Heart right ventricle (tissue), 16 donors: ENCODE data around the gene CDC37. TPM values are rescaled to one million over a fixed set of nuclear protein-coding genes. Genes with fewer than 3 reads are reported as not detected.

Source experiments
- ATAC-seq, 8 donors: fragments of 200-7000 bp; cut with Tn5 transposase; one replicate each; pipeline ENCODE4 v1.9.1; 2020; ENCODE audit warnings: mild to moderate bottlenecking in 8 of 8, moderate library complexity in 8 of 8, moderate number of reproducible peaks in 1 of 8
- DNase-seq, 2 donors: peaks; one replicate each; pipeline ENCODE4 v3.0.0-alpha.2; 2020
- H3K27ac ChIP-seq, 10 donors: fragments of 200-600 bp; sonication (generic) in 2 of 10; one replicate each; pipeline versions ENCODE4 v1.5.0 to v1.8.0; 2020 to 2022; ENCODE audit warnings: mild to moderate bottlenecking in 3 of 10
- H3K27me3 ChIP-seq, 7 donors: fragments of 200-600 bp; one replicate each; pipeline ENCODE4 v1.8.0; 2021 to 2022; ENCODE audit warnings: mild to moderate bottlenecking in 2 of 7
- H3K36me3 ChIP-seq, 9 donors: fragments of 200-600 bp; sonication (generic) in 1 of 9; one replicate each; pipeline versions ENCODE4 v1.5.0 to v1.8.0; 2020 to 2022; ENCODE audit warnings: mild to moderate bottlenecking in 2 of 9
- H3K4me1 ChIP-seq, 9 donors: fragments of 200-600 bp; sonication (generic) in 1 of 9; one replicate each; pipeline versions ENCODE4 v1.5.0 to v1.8.0; 2020 to 2022; ENCODE audit warnings: mild to moderate bottlenecking in 4 of 9
- H3K4me3 ChIP-seq, 10 donors: fragments of 200-600 bp; sonication (generic) in 2 of 10; one replicate each; pipeline versions ENCODE4 v1.5.0 to v1.8.0; 2020 to 2022; ENCODE audit warnings: mild to moderate bottlenecking in 7 of 10, moderate library complexity in 2 of 10
- H3K9me3 ChIP-seq, 11 donors: fragments of 200-600 bp in 10 of 11; sonication (generic) in 2 of 11; one replicate each; pipeline versions ENCODE4 v1.5.0 to v1.8.0; 2013 to 2022; ENCODE audit warnings: mild to moderate bottlenecking in 2 of 11, control low read depth in 1 of 11, moderate library complexity in 1 of 11
- WGBS, 2 donors: extraction: QIAGEN DNeasy Blood & Tissue Kit; methylation state at CpG; one replicate each; pipeline ENCODE4 v1.1.7; 2013; ENCODE audit warnings: inconsistent platforms in 1 of 2; 5-methylcytosine and 5-hydroxymethylcytosine counted together
- intact Hi-C, 10 donors: fragments of 100-400 bp; cut with DNase I; formaldehyde crosslinking; loops; one replicate each; pipeline versions ENCODE4 v1.11.1 to v1.14.2; 2022
- polyA plus RNA-seq, 2 donors: library from polyadenylated mRNA; stranded (reverse); fragments of 200-250 nt; gene quantifications; one replicate each; pipeline ENCODE4 v1.2.3, GENCODE V29; 2013
- total RNA-seq, 10 donors: library from RNA; stranded (reverse); fragmentation: NEBNext Ultra II Directional in 3 of 10; extraction: Animal tissue kit (Norgen Biotek cat#: 25700) in 3 of 10; gene quantifications; one replicate each; pipeline versions ENCODE4 v1.2.1 to v1.2.4, GENCODE V29; 2021 to 2023
- TF ChIP-seq, protein P1 (sequence below), 9 donors: fragments of 200-600 bp; sonication (generic) in 2 of 9; IDR thresholded peaks; one replicate each; pipeline versions ENCODE4 v1.5.0 to v1.8.0; 2021 to 2022; ENCODE audit warnings: antibody characterized with exemption in 9 of 9, mild to moderate bottlenecking in 5 of 9, moderate library complexity in 1 of 9
- donor health status: Arrhythmogenic right ventricular cardiomyopathy.
- donor health status: ischemic (EF 13 %, LVEDD 7.1; RV severe dilation, severe dysfunction).
- donor health status: healthy with polysubstance abuse.
- donor health status: DM: no; HTN: yes; CAD: no.
- donor health status: DM: no; HTN: no; CAD: no.
- donor health status: ischemic (EF 25% LVEDD 6.9; RV normal size, moderate dysfunction).
- donor health status: ischemic (EF 25% LVEDD 5.7; RV mildly dilated, moderate dysfunction).
- donor health status: healthy.
- donor health status: DM: yes; HTN: yes; CAD: no.
- donor health status: Ischemic cardiomyopathy.
- donor health status: ischemic (EF 35%, LVEDD 5.7; RV mildly dilated, moderate dysfunction).
- donor health status: nonischemic (EF 11% LVEDD 7.7; RV severe dilation, severe dysfunction).
- donor health status: DM: yes; HTN: yes; CAD: no.
- donor health status: PGD.
- donor health status: ischemic (EF 29% LVEDD 5.4; RV normal size, mild dysfunction).
- donor health status: nonischemic (EF 23%, LVEDD 6.1; RV moderate dilation, normal function).

CDC37 gene
- total and polyA plus RNA-seq, 12 donors = 106 to 422 (median 129) TPM

DNA sequence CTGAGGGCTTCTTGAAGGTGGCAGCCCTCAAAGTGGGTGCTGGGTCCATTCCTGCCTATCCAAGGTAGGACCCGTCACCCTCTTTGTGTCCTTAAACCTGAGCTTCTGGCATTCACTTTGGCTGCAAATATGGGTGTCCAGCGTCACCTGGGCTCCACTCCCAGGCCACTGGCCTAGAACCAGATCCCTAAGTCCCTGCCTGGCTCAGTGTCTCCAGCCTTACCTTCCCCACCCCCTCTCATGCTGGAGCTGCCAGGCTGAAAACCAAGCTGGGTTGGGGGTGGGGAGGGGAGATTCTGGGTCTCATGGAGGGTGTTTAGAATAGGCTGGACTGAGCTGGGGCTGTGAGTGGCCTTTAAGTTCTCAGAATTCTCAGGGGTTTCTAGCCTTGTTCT, 29.4 kb upstream of the CDC37 start:
- TF ChIP-seq, protein P1, sequence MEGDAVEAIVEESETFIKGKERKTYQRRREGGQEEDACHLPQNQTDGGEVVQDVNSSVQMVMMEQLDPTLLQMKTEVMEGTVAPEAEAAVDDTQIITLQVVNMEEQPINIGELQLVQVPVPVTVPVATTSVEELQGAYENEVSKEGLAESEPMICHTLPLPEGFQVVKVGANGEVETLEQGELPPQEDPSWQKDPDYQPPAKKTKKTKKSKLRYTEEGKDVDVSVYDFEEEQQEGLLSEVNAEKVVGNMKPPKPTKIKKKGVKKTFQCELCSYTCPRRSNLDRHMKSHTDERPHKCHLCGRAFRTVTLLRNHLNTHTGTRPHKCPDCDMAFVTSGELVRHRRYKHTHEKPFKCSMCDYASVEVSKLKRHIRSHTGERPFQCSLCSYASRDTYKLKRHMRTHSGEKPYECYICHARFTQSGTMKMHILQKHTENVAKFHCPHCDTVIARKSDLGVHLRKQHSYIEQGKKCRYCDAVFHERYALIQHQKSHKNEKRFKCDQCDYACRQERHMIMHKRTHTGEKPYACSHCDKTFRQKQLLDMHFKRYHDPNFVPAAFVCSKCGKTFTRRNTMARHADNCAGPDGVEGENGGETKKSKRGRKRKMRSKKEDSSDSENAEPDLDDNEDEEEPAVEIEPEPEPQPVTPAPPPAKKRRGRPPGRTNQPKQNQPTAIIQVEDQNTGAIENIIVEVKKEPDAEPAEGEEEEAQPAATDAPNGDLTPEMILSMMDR (IDR thresholded peaks at IDR 0.05) = no peak
- Histone ChIP-seq H3K27me3 (no peaks in the 10 kb centered on the region), H3K9me3 (no peaks in the 10 kb centered on the region), H3K4me1 (peaks cover 2 to 37% (median 20%) of the 10 kb centered on the region in 9 donors), H3K27ac (peak overlapping the region in 9 of 10 donors; percentile 54 to 89 (median 71)), H3K4me3 (peak overlapping the region; percentile 43 to 86 (median 69)), H3K36me3 (peaks cover 0 to 7% (median 0%) of the 10 kb centered on the region in 9 donors)
- 76 to 82% methylated on average over 2 of the region's 2 CpGs for WGBS, 2 donors
- ATAC-seq = peak in 6 of 8 donors; percentile 7 to 39 (median 28)
- peak in 1 of 2 donors; percentile 34 for DNase-seq
- intact Hi-C loops = no loop called here

DNA sequence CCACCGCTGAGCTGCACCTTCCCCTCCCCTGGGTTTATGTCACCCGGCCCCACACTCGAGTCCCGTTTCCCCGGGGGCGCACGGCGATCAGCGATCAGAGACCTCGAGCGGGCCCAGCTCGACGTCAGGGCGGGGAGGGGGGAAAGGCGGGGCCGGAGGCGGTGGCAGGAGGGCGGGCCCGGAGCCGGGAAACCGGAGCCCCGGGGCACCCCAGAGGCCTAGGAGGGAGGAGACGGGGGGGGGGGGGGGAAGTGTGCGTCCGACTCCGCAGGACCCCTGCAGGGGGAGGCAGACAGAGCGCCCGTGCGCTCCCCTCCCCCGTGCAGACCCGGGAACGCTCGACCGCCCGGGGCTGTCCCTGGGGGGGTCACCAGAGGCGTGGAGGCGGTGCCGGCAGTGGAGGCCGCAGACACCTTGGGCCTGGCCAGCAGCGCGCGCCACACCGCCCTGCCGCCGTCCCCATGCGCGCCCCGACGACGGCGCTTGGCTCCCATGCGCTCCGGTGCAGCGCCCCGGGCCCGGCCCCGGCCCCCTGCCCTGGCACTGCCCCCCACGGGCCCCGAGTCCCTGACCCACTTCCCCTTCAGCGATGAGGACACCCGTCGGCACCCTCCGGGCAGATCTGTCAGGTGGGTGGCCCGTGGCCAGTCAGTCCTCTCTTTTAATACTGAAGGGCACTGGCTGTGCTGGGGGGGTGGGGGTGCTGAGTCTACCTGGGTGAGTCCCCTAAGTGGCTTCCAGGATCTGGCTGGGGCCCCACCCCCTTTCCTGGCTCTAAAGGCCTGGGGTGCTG, 28.8 kb upstream of the CDC37 start:
- 2 to 3% methylated on average over 29 to 60 of the region's 64 CpGs for WGBS, 2 donors
- DNase-seq (peak; percentile 77 to 82), ATAC-seq (peak; percentile 56 to 81 (median 72))
- Histone ChIP-seq H3K27ac (peak overlapping the region in 9 of 10 donors; percentile 54 to 89 (median 71)), H3K27me3 (no peaks in the 10 kb centered on the region), H3K9me3 (no peaks in the 10 kb centered on the region), H3K4me3 (peak overlapping the region; percentile 43 to 86 (median 69)), H3K36me3 (peaks cover 0 to 7% (median 0%) of the 10 kb centered on the region in 9 donors), H3K4me1 (peaks cover 2 to 43% (median 20%) of the 10 kb centered on the region in 9 donors)
- TF ChIP-seq, protein P1 (IDR thresholded peaks at IDR 0.05) = peak in 2 of 9 donors; percentile 4 to 10
- intact Hi-C loops = no loop called here

DNA sequence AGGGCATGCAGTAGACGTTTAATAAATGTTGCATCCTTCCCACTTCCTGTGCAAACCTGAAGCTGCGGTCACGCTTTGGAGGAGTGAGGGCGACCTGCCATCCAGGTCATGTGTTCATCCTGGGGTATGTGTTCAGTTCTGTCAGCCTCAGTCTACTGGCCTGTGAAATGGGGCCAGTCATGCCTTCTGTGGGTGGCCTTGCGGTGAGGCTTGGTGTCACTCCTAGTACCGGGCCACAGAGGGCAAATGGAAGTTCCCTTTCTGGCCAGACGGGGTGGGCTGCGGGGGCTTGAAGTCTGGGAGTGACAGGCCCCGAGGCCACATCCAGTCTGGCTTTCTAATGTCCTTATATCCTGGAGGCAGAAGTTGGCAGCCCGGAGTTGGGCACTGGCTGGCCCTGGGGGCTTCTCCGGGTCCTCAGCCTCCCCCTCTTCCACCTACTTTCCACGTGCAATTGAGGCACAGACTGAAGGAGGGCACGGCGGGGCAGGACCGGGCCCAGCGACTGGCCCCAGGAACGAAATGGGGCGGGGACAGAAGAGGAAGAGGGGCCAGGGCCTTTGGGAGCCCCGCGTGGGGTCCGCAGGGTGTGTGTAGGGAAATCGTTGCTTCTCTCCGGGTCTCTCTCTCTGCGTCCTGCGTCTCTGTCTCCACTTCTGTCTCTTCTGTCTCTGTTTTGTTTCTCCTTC, 28.1 kb upstream of the CDC37 start:
- intact Hi-C loops = no loop called here
- peaks cover 0 to 6% (median 0%) of the 10 kb centered on the region in 9 donors for H3K36me3 ChIP-seq
- H3K27ac ChIP-seq = peak overlapping the region in 8 of 10 donors; percentile 50 to 89 (median 73)
- no peaks in the 10 kb centered on the region for H3K9me3 ChIP-seq
- no peak for DNase-seq
- peak in 5 of 8 donors; percentile 1 to 12 (median 7) for ATAC-seq
- no peaks in the 10 kb centered on the region for H3K27me3 ChIP-seq
- WGBS, 2 donors = 13 to 17% methylated on average over 25 of the region's 25 CpGs
- H3K4me1 ChIP-seq = peaks cover 2 to 51% (median 20%) of the 10 kb centered on the region in 9 donors
- H3K4me3 ChIP-seq = peak overlapping the region; percentile 43 to 86 (median 69)
- TF ChIP-seq, protein P1 (IDR thresholded peaks at IDR 0.05) = peak in 1 of 9 donors; percentile 3

DNA sequence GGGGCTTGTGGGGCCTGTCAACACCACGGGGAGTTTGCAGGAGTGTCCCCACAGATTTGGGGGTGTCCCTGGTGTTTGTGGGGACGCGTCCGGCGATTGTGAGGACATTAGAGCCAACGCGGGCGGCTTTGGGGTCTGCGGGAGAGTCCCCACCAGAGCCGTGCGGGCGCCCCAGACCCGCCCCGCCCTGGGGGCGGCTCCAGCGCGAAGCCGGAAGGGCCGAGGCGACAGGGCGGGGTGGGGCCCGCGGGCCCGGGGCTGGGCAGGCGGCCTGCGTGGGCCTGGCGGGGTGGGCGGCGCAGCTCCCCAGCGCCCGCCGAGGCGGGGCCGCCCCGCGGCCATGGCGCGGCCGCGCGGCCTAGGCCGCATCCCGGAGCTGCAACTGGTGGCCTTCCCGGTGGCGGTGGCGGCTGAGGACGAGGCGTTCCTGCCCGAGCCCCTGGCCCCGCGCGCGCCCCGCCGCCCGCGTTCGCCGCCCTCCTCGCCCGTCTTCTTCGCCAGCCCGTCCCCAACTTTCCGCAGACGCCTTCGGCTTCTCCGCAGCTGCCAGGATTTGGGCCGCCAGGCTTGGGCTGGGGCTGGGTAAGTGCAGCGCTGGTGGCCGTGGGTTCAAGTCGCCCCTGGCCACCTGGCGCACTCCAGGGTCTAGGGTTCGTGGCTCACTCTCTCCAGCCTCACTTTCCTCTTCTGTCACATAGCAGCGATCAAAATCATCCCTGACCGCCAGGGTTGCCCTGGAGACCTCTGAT, 27.3 kb upstream of the CDC37 start:
- DNase-seq (peak; percentile 40 to 79), ATAC-seq (peak; percentile 47 to 86 (median 68))
- TF ChIP-seq, protein P1 (IDR thresholded peaks at IDR 0.05) = no peak
- intact Hi-C loops = no loop called here
- H3K27ac ChIP-seq = peak overlapping the region in 9 of 10 donors; percentile 18 to 89 (median 68)
- no peaks in the 10 kb centered on the region for H3K27me3 ChIP-seq
- peak overlapping the region; percentile 43 to 86 (median 69) for H3K4me3 ChIP-seq
- H3K36me3 ChIP-seq = peaks cover 0 to 6% (median 0%) of the 10 kb centered on the region in 9 donors
- no peaks in the 10 kb centered on the region for H3K9me3 ChIP-seq
- H3K4me1 ChIP-seq = peaks cover 2 to 54% (median 20%) of the 10 kb centered on the region in 9 donors
- 3 to 4% methylated on average over 48 to 75 of the region's 75 CpGs for WGBS, 2 donors
